DMS53 treated with DMSO at 0.1 percent for 48 hours (cell line): ENCODE data around the gene DAAM1.

ENCODE experiments used
- DNase-seq: peaks from one replicate; lab custom pipeline; 2025; ENCODE audit not compliant: unreplicated experiment; lab: John Stamatoyannopoulos, UW

DAAM1 gene

DNA sequence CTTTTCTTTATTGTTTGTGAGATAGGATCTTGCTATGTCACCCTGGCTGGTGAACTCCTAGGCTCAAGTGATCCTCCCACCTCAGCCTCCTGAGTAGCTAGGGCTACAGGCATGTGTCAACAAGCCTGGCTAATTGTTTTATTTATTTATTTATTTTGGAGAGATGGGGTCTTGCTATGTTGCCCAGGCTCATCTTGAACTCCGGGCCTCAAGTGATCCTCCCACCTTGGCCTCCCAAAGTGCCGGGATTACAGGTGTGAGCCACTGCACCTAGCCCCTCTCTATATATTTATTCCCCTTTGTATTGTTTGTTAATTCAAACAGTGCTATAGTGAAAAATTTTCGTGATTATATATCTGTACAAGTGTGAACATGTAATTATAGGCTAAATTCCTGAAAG lies 123.3 kb downstream of the DAAM1 start:
- DNase-seq: no peak

DNA sequence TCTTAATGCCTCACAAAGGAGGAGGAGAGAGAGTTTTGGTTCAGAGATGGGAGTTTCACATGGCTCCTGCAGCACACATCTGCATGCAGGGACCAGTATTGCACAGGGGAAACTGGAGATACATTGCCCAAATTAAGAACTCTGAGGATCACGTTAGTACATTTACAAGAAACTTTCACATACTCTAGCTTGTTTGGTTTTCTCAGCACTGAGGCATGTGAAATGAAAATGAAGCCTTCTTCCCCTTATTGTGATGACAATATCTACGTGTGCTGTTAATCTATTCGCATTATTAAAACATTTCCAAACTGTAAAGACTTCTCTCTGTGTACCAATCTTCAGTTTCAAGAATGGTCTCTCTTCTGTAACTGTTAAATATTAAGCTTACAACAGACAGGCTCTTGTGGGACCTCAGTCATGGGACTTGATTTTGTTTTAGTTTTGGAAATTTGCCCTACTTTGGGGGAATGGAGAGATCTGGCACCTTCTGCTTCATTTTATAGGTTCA lies 124.7 kb downstream of the DAAM1 start:
- no peak for DNase-seq

DNA sequence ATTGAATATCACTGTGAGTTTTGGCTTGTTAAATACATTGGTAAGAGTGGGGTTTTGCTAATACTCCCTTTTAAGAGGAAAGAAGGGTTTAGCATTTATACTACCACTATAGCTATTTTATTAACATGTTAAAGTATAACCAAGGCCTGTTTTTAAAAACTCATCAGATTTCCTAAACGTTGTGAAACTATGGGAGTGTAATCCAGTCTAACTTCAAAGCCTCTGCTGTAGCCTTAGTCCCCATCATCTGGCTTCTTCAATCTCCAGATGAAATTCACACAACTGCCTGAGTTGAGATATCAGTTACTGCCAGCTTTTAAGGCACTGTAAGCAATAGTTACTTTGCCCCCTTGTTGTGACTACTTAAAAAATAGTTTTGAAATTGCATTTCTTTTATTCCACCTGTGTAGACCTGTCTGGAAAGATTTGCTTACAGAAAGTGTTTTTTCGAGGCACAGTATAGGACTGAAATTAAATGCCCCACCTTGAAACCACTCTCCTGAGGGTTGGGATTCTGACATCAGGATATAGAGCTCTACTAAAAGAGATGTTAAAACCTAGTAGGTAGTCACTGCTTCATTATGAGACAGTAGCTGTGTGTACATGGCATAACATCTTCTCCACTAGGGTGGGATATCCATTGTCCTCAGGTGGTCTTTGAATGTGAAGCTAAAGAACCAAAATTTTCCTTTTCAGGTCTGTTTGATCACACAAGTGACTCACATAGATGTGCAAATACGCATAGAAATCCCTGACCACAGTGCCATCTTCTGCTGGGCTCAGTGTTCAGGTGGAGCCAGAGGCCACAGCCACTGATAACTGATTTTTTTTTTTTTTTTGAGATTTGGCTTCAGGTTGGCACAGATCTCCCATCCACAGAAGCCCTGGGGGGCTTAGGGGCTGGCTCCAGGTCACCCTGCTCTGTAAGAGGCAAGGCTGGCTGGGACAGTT lies 125.5 kb downstream of the DAAM1 start:
- DNase-seq: peak; percentile 2

DNA sequence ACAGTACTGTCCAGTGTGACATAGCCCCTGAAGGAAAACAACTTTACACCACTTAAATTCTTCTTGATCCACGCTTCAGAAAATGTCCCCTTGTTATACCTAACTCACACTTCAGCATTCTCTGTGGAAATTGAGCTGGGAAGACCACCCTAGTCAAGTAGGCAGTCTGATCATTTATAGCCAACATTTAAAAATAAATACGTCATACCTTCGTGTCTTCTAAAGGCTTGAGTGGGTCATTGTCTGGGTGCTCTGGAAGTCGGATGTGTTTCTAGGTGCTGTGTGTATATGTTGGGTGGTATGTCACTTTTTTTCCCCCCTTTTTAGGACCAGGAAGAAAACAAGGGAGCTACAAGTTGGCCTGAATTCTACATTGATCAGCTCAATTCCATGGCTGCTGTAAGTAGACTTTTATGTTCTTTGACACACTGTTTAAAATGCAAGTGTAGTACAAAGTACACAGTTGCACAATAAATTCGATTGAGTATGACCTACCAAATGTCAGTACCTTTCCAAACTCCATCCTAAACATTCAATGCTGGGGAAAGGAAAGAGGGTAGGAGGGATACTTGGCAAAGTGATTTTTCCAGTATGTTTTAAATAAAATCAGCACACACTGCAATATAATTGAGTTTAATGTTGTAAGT lies 126.6 kb downstream of the DAAM1 start:
- no peak for DNase-seq

DNA sequence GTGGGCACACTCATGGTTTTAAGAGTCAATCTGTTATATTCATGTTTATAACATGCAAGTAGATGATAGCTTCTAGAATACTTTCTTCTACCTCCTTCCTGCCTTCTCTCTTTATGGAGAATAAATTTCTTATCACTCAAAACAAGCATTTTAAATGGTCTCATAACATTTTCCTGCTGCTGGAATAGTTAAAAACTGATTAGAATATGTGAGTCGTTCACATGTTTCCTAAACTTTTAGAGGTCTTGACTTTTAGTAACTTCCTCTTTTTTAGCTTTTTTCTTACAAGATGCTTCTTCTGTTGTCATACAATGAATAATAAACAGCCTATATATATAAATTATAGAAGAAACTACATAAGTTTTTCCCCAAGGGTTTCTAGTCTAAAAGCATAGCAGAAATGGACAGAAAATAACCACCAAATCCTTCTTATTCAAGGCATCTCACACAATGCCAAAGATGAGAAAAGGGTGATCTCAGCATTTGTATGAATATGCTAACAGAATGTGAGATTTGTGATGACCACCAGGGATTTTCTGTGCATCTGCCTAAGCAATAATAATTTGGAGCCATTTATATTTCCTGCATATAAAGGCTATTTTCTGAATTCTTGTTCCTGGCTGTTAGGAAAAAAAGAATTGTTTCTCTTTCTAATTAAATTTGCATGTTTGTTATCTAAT lies 127.8 kb downstream of the DAAM1 start:
- DNase-seq: no peak

DNA sequence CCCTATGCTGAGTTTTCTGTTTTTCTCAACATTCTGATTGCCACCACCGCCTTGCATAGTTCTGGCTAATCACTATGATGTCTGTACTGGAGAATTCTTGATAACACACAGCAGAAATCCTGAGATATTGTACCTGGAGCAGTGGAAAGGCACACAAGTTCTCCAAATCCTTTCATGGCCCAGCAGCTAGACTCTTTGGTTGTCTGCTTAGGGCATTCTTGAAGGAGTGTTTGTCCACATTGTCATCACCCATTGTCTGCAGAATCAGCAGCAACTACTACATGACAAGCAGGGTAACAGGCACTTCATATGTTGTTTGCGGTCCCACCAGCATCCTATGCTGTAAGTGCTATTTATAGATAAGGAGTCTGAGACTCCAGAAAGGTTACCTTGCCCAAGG lies 128.9 kb downstream of the DAAM1 start:
- DNase-seq: no peak

DNA sequence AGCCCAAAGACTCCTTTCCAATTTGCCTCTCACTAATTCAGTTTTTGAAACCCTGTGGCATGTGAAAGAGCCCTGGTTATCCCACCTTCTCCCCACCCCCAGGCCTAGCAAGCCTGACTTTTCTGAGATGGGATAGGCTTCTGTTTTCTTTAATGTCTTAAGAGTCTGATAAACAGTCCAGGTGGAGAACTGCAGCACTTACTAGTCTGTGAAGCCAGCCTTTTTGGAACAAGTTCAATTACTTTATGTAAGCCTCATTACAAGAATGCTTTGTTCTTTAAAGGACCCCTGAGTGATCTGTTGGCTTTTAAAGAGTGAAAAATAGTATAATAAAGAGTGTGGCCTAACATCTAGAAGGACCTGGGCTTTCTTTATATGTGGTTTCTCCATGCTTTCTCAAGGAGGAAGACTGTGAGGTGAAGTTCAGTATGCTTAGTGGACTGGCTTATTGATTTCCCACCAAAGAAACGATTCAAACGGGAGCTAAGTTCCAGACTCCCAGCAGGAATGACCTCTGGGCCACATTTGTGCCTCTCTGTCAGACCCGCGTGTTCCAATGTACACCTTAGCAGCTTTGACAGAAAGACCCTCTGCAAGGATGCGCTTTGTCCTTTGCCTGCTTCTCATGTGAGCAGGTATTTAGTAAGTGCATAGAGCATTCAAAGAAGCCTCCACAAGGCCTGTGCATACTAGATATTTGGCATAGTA lies 129.5 kb downstream of the DAAM1 start:
- DNase-seq: no peak

DNA sequence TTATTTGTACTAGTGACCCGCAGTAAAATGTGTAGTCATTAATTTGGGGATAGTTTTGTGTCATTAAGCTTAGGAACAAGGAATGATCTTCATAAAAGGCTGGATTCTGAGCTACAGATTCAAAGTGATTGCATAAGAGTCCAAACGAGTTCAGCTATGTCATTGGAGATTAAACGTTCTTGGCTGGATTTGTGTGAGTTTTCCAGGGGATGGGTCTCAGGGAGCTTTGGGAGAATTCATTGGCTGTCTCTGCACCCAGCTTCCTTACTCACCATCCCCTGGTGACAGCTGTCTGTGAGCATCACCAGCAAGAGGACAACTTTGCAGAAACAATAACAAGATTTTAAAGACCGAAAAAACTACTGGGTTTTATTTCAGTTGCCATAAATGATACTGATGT lies 130.4 kb downstream of the DAAM1 start:
- no peak for DNase-seq

DNA sequence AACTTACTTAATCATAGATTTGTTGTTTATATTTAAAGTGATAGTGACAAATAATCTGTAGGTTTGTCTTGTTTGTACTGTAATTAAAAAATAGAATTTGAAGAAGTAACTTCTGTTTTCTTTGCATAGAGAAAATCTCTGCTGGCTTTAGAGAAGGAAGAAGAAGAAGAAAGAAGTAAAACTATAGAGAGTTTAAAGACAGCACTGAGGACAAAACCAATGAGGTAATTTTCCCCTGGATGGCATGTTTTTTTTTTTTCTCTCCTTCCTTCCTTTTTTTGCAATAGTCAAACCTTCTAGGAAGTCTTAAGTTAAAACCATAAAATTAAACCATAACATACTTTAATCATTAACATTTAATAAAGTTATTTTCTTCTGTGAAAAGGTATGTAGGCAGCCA lies 131.9 kb downstream of the DAAM1 start:
- no peak for DNase-seq

DNA sequence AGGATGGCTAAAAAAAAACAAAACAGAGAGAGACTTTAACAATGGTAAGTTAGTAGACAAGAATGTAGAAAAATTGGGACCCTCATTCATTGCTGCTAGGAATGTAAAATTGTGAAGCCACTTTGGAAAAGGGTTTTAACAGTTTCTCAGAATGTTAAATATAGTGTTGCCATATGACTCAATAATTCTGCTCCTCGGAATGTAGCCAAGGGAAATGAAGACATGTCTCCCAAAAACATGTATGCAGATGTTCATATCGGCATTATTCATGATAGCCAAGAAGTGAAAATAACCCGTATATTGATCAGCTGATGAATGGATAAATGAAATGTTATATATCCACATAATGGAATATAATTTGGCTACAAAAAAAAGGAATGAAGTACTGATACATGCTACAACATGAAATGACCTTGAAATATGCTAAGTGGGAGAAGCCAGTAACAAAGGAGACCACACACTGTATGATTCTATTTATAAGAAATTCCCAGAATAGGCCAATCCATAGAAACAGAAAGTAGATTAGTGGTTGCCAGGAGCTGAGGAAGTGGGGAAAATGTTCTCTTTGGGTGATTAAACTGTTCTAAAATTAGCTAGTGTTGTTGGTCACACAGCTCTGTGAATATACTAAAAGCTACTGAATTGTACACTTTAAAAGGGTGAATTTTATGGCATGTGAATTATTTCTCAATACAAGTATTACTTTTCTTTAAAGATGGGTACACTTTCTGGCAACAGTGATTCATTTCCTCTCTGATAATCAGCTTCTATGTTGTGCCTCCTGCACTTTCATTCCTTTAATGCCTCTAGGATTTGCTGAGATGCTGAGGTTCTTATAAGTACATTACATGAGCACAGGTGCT lies 132.5 kb downstream of the DAAM1 start:
- no peak for DNase-seq

DNA sequence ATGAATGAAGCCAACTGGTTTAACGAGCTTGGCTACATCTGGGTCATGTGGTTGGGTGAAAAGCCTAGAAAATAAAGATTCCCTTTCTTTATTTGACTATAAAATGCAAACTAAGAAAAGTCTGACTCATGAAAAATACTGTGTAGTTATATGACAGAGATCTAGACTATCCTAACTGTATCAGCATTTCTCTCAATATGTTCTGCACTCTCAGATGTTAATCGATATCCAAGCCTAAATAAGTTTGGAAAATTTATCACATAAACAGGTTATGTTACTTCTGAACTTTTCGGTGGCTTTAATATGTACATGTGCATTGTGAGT lies 133.1 kb downstream of the DAAM1 start:
- no peak for DNase-seq

DNA sequence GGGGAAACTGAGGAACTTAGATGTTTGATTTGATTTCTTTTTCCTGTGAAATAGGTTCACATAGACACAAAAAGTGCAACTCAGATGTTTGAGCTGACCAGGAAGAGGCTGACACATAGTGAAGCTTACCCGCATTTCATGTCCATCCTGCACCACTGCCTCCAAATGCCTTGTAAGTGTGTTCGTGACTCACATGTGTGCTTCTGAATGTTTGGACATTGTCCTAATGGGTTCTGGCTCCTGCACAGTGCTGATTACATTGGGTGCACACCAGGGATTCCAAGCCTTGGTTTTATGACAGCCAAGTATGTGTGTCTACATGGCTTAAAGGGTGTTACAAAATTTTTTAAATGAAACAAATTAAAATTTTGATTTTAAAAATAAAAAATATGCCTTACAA lies 137.4 kb downstream of the DAAM1 start:
- no peak for DNase-seq

DNA sequence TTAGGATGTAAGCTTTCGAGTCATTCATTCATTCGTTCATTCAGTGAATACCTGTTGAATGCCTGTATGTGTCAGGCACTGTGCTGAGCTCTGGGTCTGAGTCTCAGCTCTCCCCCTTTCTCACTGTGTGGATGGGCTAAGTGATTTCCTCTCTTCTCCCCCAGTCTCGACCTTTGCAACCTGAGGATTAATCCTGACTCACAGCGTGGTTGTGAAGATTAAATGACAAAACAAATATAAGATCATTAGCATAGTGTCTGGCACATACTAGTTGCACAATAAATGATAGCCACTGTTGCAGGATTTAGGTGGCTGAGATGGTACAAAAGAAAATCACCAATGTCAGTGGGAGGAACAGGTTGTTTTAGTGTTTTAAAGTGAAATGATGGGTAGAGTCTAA lies 140.0 kb downstream of the DAAM1 start:
- DNase-seq: no peak

DNA sequence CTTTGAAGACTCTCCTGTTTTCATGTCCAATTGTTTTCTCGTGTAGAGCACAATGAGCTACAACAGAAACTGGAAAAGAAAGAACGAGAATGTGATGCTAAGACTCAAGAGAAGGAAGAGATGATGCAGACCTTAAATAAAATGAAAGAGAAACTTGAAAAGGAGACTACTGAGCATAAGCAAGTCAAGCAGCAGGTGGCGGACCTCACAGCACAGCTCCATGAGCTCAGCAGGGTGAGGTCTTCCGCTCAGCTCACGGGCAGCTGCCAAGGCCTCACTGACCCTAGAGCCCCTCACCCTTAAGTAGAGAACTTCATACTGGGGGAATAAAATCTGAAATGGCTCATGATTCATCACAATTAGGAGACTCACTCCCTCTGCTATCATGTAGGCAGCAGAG lies 142.0 kb downstream of the DAAM1 start:
- DNase-seq: no peak

DNA sequence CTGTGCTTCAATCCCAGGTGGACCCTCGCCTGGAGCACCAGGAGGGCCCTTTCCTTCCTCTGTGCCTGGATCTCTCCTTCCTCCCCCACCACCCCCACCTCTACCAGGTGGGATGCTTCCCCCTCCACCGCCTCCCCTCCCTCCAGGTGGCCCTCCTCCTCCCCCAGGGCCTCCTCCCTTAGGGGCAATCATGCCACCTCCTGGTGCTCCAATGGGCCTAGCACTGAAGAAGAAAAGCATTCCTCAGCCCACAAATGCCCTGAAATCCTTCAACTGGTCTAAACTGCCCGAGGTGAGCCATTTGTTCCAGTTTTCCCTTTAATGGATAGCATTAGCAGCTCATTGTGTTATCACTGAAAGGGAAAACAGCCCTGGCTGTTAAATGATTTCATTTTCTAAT lies 142.8 kb downstream of the DAAM1 start:
- DNase-seq: no peak

DNA sequence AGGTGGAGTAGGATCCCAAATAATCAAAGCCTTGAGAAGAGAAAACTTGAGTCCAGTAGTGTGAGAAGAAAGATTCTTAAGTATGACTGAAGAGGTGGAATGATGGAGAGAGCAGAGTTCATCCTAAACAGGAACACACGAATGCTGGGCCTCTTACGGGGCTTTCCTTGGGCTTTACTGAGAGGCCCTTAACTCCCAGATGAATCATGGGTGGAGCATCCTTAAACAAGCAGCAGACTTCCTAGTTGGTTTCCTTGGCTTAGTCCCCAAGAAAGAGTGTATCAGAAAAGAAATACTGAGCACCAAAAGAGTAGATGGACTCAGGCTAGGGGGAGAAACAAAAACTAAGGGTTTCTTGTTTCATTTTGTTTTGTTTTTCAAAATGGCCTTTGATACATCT lies 144.3 kb downstream of the DAAM1 start:
- no peak for DNase-seq

DNA sequence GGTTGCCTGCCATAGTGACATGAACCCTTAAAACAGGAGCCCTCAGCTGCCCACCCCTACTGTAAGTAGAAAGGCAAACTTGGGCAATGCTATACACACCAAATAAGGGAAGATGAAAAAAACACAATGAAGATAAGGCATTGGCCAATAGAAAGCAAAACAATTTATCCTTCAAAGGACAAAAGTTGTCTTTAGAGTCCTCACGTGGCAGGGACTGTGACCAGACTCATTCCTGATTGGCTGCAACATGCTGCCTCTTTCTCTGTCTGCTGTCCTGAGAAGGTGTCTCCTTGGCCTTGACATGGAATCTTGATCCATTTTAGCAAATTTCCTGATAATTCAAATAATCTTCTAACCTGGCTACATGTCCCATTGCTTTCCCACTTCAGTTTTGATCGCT lies 144.8 kb downstream of the DAAM1 start:
- no peak for DNase-seq

DNA sequence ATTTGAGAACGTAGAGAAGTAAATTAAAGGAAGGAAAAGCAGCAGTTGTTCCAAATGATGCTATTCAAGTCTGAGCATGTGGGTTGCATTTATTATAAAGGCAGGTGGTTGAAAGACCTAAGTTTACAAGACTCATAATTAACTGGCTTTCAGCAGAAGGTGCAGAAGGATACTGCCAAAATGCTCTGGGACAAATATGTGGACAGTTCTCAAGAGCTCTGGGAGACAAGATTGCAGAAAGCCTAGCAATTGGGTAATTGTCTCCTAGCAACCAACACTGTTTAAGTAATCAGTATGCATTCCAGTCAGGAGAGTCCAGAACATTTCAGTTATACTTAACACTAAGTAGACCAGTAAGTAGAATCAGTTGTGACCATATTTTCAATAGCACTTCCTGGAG lies 145.2 kb downstream of the DAAM1 start:
- no peak for DNase-seq

DNA sequence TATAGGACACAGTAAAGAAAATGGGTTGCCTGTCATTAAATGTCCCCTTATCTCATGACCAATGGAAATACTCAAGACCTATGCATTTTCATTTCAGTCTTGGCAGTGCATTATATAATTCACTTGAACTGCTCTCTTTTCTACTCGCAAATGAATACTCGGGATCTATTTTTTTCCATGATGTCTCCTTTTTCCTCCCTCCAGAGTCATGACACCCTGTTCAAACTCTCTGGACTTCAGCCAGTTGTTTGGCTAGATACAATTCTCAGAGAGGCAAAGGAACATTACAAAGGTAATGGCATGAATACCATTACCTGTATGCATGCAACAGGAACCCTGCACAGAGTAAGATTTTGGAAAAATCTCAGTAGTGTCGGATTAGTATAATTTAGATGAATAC lies 145.8 kb downstream of the DAAM1 start:
- DNase-seq: no peak

DNA sequence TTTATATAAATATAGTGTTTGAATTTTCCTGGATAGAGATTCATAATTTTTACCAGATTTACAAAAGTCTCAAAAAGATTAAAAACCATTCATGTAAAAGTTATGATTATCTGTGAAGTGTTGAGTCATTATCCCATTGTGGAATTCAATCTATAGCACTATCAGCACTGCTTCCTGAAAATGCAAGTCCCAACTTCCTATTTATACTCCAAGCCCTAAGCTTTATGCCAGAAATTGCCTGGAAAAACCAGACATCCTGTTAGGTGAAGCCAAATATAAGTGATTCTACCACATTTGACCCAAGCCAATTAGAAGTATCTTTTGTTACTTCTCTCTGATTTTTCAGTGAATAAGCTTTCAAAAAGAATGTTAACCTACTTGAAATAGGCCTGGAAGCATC lies 147.6 kb downstream of the DAAM1 start:
- no peak for DNase-seq
